Measurements from ENCODE around the gene OR56B4.

Gene OR56B4

DNA sequence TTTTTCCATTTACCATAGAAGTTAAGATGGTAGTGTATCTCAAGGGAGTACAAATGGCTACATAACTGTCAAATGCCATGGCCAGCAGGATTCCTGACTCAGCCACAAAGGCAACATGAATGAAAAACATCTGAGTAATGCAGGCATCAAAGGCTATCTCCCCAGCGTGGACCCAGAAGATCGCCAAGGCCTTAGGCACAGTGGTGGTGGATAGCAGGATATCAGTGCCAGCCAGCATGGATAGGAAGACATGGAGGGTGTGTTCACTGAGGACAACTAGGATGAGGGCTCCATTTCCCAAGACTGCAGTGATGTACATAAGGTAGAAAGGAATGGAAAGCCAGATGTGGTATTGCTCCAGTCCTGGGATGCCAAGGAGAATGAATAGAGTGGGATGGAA lies 44.6 kb downstream of the OR56B4 start:
- no peak for DNase-seq

DNA sequence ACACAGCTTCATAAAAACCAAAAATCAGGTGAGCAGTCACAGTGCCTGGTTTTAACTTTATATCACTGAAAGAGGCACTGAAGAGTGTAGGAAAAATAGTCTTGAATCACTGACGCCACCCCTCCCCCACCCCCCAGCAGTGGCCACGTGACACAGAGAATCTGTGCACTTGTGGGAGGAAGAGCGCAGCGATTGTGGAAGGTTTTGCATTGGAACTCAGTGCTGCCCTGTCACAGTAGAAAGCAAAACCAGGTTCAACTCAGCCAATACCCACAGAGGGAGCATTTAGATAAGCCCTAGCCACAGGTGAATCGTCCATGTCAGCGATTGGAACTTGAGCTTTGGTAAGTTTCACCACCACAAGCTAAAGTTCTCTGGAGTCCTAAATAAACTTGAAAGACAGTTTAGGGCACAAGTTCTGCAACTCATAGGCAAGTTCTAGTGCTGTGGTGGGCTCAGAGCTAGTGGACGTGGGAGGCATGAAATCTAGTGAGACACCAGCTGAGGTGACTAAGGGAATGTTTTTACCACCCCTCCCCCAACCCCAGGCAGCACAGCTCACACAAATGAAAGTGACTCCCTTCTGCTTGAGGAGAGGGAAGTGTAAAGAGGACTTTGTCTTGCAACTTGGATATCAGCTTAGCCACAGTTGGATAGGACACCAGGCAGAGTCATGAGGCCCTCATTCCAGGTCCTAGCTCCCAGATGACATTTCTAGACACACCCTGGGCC lies 49.3 kb downstream of the OR56B4 start:
- no peak for DNase-seq
